Upper lobe of right lung (tissue), 1 donor: ENCODE results near the gene FYN. TPM values are rescaled to one million over a fixed set of nuclear protein-coding genes. Genes with fewer than 3 reads are reported as not detected.

Experiments used
- ATAC-seq: fragments of 200-7000 bp; cut with Tn5 transposase; one replicate; pipeline ENCODE4 v1.9.1; 2020; ENCODE audit warnings: mild to moderate bottlenecking, moderate library complexity
- DNase-seq: peaks from one replicate; pipeline ENCODE4 v3.0.0-alpha.2; 2020
- H3K27ac ChIP-seq: fragments of 200-600 bp; one replicate; pipeline ENCODE4 v1.8.0; 2022
- H3K27me3 ChIP-seq: fragments of 200-600 bp; one replicate; pipeline ENCODE4 v1.8.0; 2022; ENCODE audit warnings: mild to moderate bottlenecking
- H3K36me3 ChIP-seq: fragments of 200-600 bp; one replicate; pipeline ENCODE4 v1.8.0; 2022
- H3K4me1 ChIP-seq: fragments of 200-600 bp; one replicate; pipeline ENCODE4 v1.8.0; 2022
- H3K4me3 ChIP-seq: fragments of 200-600 bp; one replicate; pipeline ENCODE4 v1.8.0; 2022; ENCODE audit warnings: mild to moderate bottlenecking
- H3K9me3 ChIP-seq: fragments of 200-600 bp; one replicate; pipeline ENCODE4 v1.8.0; 2022
- intact Hi-C: fragments of 100-400 bp; cut with DNase I; formaldehyde crosslinking; loops from one replicate; pipeline ENCODE4 v1.11.0; 2022
- total RNA-seq: library from RNA; stranded (reverse); fragmentation: NEBNext Ultra II Directional; extraction: Animal tissue kit (Norgen Biotek cat#: 25700); gene quantifications from one replicate; pipeline ENCODE4 v1.2.1, GENCODE V29; 2021
- TF ChIP-seq, protein P1 (sequence below): fragments of 200-600 bp; IDR thresholded peaks from one replicate; pipeline ENCODE4 v1.8.0; 2022; ENCODE audit warnings: antibody characterized with exemption
- donor health status: DM: no; HTN: yes; CAD: no; lungs with severe emphysema.

Gene FYN
- total RNA-seq, 1 donor from 2014 or later = 115 TPM

DNA sequence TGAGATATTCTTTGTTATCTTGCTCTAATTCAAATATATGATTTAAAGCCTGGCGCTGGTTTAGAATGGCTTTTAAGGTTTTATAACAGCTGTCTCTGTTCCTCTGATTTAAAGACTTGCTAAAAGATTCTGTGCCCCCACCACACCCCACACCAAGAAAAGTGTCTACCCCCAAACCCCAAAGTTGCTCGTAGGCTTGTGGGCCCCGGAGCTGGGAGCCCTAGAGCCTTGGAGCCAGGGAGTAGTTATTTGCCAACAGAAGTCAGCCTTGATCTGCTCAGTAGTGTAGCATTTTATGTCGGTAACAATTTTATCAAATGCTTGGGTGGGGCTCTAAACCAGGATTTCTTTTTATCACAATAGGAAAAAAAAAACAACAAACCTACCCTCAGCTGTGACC, 162.3 kb downstream of the FYN start:
- intact Hi-C loops = loop anchor here (5.0 to 10.0 kb wide), 2 partner anchors 144 to 281 kb away; no protein-coding TSS in a partner anchor
- H3K27ac ChIP-seq = peak overlapping the region; percentile 25

DNA sequence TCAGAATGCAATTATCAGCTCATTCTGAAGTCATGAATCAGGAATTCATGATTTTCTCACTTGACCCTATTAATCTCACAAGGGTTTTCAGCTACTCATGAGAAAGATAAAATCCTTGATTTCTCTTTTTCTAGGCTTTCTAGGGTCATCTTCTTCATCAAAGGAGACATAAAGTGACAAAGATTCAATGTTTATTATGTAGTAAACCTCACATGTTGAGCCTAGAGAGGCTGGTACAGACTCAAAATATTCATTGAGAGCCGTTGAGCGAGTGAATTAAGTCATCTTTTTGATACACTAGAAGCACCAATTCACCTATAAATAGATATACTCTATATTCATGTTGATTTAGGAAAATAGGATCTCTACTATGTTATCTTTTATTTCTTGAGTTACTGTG, 162.8 kb downstream of the FYN start:
- intact Hi-C loops = loop anchor here (5.0 to 10.0 kb wide), 2 partner anchors 144 to 282 kb away; no protein-coding TSS in a partner anchor
- H3K4me1 ChIP-seq = peaks cover 23% of the 10 kb centered on the region
- ATAC-seq (no peak), DNase-seq (no peak)
- no peak overlapping the region for H3K4me3 ChIP-seq
- TF ChIP-seq, protein P1, sequence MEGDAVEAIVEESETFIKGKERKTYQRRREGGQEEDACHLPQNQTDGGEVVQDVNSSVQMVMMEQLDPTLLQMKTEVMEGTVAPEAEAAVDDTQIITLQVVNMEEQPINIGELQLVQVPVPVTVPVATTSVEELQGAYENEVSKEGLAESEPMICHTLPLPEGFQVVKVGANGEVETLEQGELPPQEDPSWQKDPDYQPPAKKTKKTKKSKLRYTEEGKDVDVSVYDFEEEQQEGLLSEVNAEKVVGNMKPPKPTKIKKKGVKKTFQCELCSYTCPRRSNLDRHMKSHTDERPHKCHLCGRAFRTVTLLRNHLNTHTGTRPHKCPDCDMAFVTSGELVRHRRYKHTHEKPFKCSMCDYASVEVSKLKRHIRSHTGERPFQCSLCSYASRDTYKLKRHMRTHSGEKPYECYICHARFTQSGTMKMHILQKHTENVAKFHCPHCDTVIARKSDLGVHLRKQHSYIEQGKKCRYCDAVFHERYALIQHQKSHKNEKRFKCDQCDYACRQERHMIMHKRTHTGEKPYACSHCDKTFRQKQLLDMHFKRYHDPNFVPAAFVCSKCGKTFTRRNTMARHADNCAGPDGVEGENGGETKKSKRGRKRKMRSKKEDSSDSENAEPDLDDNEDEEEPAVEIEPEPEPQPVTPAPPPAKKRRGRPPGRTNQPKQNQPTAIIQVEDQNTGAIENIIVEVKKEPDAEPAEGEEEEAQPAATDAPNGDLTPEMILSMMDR = no peak
- H3K27me3 ChIP-seq = no peaks in the 10 kb centered on the region
- H3K36me3 ChIP-seq = peaks cover 13% of the 10 kb centered on the region
- no peaks in the 10 kb centered on the region for H3K9me3 ChIP-seq
- no peak overlapping the region for H3K27ac ChIP-seq

More for the DNA sequence above, 162.3 kb downstream of the FYN start:
- Histone ChIP-seq H3K4me3 (no peak overlapping the region), H3K9me3 (no peaks in the 10 kb centered on the region), H3K4me1 (peaks cover 23% of the 10 kb centered on the region), H3K27me3 (no peaks in the 10 kb centered on the region), H3K36me3 (peaks cover 13% of the 10 kb centered on the region)
- ATAC-seq (no peak), DNase-seq (no peak)
- TF ChIP-seq, protein P1 = no peak

DNA sequence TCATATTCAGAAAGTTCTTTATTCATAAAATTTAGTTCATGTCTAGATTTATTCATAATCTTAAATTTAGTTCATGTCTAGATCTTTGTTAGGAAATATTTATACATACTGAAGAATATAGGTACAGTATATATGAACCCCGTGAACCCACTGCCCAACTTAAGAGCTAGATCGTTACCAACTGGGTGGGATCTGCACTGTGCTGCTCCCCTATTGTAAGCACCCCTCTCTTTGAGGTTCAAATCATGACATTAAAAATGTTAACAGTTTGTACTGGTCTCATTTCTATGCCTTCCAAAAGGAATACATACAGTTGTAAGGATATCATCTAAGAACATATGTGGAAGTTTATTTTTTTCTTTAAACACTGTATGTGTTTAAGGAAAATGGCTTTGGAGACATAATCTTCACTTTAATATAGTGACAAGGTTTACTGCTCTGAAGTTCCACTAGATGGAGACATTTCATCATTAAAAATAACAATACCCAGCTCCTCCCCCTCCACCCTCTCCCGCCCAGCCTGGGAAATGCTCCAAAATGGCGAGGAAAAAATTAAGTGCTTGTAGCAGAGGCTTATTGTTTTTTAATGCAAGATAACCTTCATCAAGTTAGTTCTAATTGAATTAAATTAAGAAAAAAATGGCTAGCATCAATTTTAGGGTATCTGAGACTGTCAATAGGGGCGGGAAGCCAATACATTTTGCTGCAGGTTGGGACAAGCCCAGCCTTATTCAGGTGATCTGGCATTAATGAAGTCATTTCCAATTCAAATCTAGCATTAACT, 163.4 kb downstream of the FYN start:
- H3K36me3 ChIP-seq = peaks cover 13% of the 10 kb centered on the region
- TF ChIP-seq, protein P1 = peak; percentile 81
- H3K9me3 ChIP-seq = no peaks in the 10 kb centered on the region
- H3K27me3 ChIP-seq = no peaks in the 10 kb centered on the region
- ATAC-seq = peak; percentile 92
- intact Hi-C loops = loop anchor here (5.0 to 10.0 kb wide), 2 partner anchors 145 to 282 kb away; no protein-coding TSS in a partner anchor
- no peak overlapping the region for H3K4me3 ChIP-seq
- DNase-seq = no peak
- no peak overlapping the region for H3K27ac ChIP-seq
- H3K4me1 ChIP-seq = peaks cover 23% of the 10 kb centered on the region

DNA sequence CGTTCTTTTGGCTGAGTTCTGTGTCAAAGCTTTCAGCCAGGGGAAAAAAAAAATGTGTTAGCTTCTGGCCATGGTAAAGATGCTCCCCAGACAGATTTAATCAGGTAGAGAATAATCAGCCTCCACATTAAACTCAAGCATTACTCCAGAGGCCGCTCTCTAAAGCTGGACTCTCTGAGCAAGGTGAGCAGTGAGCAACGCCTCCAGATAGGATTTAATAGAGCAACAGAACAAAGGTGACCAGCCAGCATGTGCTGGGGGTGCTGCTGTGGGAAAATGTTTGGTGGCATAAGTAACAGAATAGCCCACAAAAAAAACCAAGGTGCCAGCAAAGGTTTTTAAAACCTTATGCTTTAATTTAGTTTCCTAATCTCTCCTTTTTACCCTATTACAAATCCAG, 164.1 kb downstream of the FYN start:
- H3K4me3 ChIP-seq = no peak overlapping the region
- peaks cover 12% of the 10 kb centered on the region for H3K36me3 ChIP-seq
- H3K27ac ChIP-seq = no peak overlapping the region
- intact Hi-C loops = no loop called here
- TF ChIP-seq, protein P1 = no peak
- H3K27me3 ChIP-seq = no peaks in the 10 kb centered on the region
- H3K9me3 ChIP-seq = no peaks in the 10 kb centered on the region
- H3K4me1 ChIP-seq = peaks cover 23% of the 10 kb centered on the region
- DNase-seq (no peak), ATAC-seq (no peak)

DNA sequence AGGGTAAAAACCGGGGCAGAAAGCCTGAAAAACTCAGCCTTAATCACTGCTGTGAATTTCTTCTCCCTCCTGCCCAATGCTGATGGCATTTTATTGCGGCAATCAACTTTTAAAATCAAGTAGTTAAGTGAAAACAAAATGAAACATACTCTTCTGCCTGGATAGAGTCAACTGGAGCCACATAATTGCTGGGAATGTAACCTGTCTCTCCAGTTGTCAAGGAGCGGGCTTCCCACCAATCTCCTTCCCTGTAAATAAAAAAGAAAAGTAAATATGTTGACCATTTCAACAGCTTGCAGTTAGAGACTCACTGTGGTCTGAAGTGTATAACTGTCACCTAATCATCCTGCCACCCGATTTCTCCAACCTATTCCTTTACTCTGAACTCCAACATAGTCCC, 165.5 kb downstream of the FYN start:
- H3K4me3 ChIP-seq = no peak overlapping the region
- no peaks in the 10 kb centered on the region for H3K9me3 ChIP-seq
- H3K27me3 ChIP-seq = no peaks in the 10 kb centered on the region
- intact Hi-C loops = no loop called here
- DNase-seq (no peak), ATAC-seq (no peak)
- H3K27ac ChIP-seq = no peak overlapping the region
- H3K36me3 ChIP-seq = peaks cover 17% of the 10 kb centered on the region
- peaks cover 23% of the 10 kb centered on the region for H3K4me1 ChIP-seq
- TF ChIP-seq, protein P1 = no peak
